HL-60 (cell line): ENCODE results near the gene NFATC4.

Experiments
- DNase-seq, 2 experiments: peaks; one replicate each; pipeline ENCODE4 v3.0.0-alpha.2; 2010 to 2020; ENCODE audit warnings: low read depth in 1 of 2, low spot score in 1 of 2
- H3K27ac ChIP-seq: fragments of 250-450 bp; sonication (Bioruptor Pico); replicated peaks from 2 replicates; pipeline ENCODE4 v1.5.1; 2020; ENCODE audit warnings: mild to moderate bottlenecking, moderate library complexity
- H3K27me3 ChIP-seq: fragments of 250-450 bp; sonication (Bioruptor Pico); 2 replicates; pipeline ENCODE4 v1.5.1; 2021; ENCODE audit warnings: mild to moderate bottlenecking, moderate library complexity; ENCODE audit not compliant: insufficient read depth, poor library complexity, severe bottlenecking
- H3K4me3 ChIP-seq: replicated peaks from 2 replicates; pipeline ENCODE4 v1.5.1; 2011; ENCODE audit warnings: mild to moderate bottlenecking, control low read depth, low read length; ENCODE audit not compliant: insufficient read depth
- GABPA ChIP-seq: IDR thresholded peaks from 2 replicates; pipeline ENCODE4 v1.6.1; 2012; ENCODE audit warnings: low read depth
- POLR2AphosphoS5 ChIP-seq: IDR thresholded peaks from 2 replicates; pipeline ENCODE4 v1.6.1; 2012; ENCODE audit warnings: low read depth
- SPI1 ChIP-seq: IDR thresholded peaks from 2 replicates; pipeline ENCODE4 v1.6.1; 2012; ENCODE audit warnings: low read depth, mild to moderate bottlenecking, borderline replicate concordance
- TF ChIP-seq, protein P1 (sequence below): IDR thresholded peaks from one replicate; pipeline ENCODE4 v1.5.1; 2011; ENCODE audit warnings: low read length, control low read depth, inconsistent platforms; ENCODE audit not compliant: insufficient read depth
- TF ChIP-seq, protein P2 (sequence below): IDR thresholded peaks from 2 replicates; pipeline ENCODE4 v1.6.1; 2012; ENCODE audit warnings: low read depth; ENCODE audit not compliant: insufficient replicate concordance

Gene NFATC4

DNA sequence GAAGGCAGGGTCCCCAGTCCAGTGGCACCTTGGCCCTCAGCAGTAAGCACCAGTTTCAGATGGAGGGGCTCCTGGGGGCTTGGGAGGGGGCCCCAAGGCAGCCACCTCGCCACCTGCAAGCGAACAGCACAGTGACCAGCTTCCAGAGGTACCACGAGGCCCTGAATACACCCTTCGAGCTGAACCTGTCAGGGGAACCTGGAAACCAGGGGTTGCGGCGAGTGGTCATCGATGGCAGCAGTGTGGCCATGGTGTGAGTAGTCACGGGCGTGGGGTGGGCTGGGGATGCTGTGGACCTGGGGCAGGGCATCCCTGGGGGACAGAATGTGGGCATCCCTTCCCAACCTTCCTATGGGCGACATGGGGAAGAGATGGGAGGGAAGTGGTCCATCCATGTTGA, 42.0 kb downstream of the NFATC4 start:
- no peak for TF ChIP-seq GABPA
- TF ChIP-seq POLR2AphosphoS5, result no peak
- TF ChIP-seq, protein P1, sequence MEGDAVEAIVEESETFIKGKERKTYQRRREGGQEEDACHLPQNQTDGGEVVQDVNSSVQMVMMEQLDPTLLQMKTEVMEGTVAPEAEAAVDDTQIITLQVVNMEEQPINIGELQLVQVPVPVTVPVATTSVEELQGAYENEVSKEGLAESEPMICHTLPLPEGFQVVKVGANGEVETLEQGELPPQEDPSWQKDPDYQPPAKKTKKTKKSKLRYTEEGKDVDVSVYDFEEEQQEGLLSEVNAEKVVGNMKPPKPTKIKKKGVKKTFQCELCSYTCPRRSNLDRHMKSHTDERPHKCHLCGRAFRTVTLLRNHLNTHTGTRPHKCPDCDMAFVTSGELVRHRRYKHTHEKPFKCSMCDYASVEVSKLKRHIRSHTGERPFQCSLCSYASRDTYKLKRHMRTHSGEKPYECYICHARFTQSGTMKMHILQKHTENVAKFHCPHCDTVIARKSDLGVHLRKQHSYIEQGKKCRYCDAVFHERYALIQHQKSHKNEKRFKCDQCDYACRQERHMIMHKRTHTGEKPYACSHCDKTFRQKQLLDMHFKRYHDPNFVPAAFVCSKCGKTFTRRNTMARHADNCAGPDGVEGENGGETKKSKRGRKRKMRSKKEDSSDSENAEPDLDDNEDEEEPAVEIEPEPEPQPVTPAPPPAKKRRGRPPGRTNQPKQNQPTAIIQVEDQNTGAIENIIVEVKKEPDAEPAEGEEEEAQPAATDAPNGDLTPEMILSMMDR, result no peak
- TF ChIP-seq, protein P2, sequence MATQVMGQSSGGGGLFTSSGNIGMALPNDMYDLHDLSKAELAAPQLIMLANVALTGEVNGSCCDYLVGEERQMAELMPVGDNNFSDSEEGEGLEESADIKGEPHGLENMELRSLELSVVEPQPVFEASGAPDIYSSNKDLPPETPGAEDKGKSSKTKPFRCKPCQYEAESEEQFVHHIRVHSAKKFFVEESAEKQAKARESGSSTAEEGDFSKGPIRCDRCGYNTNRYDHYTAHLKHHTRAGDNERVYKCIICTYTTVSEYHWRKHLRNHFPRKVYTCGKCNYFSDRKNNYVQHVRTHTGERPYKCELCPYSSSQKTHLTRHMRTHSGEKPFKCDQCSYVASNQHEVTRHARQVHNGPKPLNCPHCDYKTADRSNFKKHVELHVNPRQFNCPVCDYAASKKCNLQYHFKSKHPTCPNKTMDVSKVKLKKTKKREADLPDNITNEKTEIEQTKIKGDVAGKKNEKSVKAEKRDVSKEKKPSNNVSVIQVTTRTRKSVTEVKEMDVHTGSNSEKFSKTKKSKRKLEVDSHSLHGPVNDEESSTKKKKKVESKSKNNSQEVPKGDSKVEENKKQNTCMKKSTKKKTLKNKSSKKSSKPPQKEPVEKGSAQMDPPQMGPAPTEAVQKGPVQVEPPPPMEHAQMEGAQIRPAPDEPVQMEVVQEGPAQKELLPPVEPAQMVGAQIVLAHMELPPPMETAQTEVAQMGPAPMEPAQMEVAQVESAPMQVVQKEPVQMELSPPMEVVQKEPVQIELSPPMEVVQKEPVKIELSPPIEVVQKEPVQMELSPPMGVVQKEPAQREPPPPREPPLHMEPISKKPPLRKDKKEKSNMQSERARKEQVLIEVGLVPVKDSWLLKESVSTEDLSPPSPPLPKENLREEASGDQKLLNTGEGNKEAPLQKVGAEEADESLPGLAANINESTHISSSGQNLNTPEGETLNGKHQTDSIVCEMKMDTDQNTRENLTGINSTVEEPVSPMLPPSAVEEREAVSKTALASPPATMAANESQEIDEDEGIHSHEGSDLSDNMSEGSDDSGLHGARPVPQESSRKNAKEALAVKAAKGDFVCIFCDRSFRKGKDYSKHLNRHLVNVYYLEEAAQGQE, result no peak
- no peak for TF ChIP-seq SPI1
- no peaks in the 10 kb centered on the region for H3K27me3 ChIP-seq
- no peak overlapping the region for H3K4me3 ChIP-seq
- no peak overlapping the region for H3K27ac ChIP-seq
- no peak for DNase-seq

DNA sequence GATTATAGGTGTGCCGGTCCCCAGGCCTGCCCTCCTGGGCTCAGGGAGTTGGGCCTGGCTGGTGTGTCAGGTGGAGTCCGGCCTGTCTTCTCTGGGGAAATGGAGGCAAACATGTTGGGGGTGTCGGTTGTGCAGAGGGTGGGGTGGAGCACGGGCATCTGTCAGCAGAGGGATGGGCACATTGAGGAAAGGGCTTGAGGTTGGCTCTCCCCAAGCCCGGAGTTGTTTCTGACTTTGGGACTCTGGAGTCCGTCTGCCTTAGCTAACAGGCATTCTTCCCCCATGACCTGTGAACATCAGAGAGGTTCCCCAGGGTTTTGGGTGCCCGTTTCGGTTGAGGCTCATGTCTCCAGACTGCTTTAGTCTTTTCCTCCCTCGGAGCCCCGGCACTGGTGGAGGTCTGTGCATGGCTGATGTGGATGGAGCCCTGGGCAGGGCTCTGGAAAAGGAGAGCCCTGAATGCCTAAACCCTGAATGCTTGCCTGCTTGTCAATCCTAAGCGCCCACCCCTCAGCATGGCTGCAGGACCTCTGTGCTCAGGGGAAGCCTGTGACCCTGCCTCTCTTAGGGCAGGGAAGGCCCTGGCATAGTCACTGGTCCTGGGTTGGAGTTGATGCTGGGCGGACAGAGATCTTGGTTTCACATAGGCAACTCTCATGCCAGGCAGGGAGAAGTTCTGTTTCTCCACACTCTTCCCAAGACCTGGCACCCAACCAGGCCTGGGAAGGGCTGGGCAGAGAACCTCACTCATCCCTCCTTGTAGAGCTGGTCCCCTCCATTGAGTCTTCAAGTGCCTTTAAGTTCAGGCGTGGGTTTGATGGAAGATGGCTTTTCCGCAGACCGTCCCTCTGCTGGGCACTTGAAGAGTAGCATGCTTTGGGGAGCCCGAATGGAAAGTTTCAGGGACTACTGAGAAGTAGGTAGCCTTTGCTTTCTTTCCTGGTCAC, 43.7 kb downstream of the NFATC4 start:
- no peak overlapping the region for H3K4me3 ChIP-seq
- no peak for TF ChIP-seq POLR2AphosphoS5
- TF ChIP-seq, protein P1, result peak; percentile 73
- TF ChIP-seq, protein P2, result no peak
- no peak for TF ChIP-seq SPI1
- TF ChIP-seq GABPA, result no peak
- no peak overlapping the region for H3K27ac ChIP-seq
- H3K27me3 ChIP-seq, result no peaks in the 10 kb centered on the region
- DNase-seq, result peak in 1 of 2 experiments; percentile 46

DNA sequence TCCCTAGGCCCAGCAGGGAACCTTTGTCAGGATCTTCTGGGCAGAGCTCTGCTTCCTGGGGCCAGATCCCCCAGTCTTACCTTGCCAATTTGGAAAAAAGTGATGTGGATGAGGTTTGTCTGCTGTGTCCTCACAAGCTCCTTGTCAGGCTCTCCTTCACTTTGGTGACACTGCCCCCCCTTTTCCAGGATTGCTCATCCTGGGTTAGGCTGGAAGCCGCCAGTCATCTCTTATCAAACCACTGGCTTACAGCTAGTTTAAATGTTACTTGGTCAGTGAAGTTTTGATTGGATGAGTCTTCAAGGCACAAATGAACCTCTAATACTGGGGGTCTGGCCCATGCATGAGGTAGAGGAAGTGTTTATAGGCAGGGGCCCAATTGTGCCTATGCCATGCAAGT, 46.1 kb downstream of the NFATC4 start:
- Histone ChIP-seq H3K27ac (no peak overlapping the region), H3K4me3 (no peak overlapping the region), H3K27me3 (no peaks in the 10 kb centered on the region)
- DNase-seq, result no peak
- TF ChIP-seq, protein P2, result no peak
- TF ChIP-seq, protein P1, result no peak
- TF ChIP-seq POLR2AphosphoS5 (no peak), GABPA (no peak), SPI1 (no peak)
